GM12878 (cell line): ENCODE data around the gene ODAPH. TPM values are rescaled to one million over a fixed set of nuclear protein-coding genes. Genes with fewer than 3 reads are reported as not detected.
"Not testable (repeated sequence)": the region's sequence is repeated elsewhere in the genome, so short reads cannot be mapped to it uniquely, and the experiment has no call there.

Experiments
- ATAC-seq: fragments of 200-7000 bp; cut with Tn5 transposase; 3 replicates; pipeline ENCODE4 v1.9.1; 2020; ENCODE audit warnings: mild to moderate bottlenecking, moderate library complexity
- BruUV-seq: library from RNA; stranded (reverse); fragments of 400-500 nt; replicated peaks from 2 replicates; lab custom pipeline; 2021; lab: Mats Ljungman, UMichigan
- CTCF ChIA-PET: fragments of 300-600 bp; sonication (Branson Sonifier 250); formaldehyde crosslinking; extraction: SDS; loops from one replicate; lab custom pipeline; 2021; ENCODE audit warnings: inconsistent platforms; lab: Yijun Ruan, JAX
- POLR2A ChIA-PET: fragments of 350-600 bp; formaldehyde crosslinking; extraction: SDS; loops from one replicate; lab custom pipeline; 2021; ENCODE audit warnings: inconsistent platforms; lab: Charles Lee
- RAD21 ChIA-PET: fragments of 300-600 bp; sonication (Branson Sonifier 250); formaldehyde crosslinking; loops from one replicate; lab custom pipeline; 2023; ENCODE audit warnings: antibody characterized with exemption; ENCODE audit not compliant: unreplicated experiment; lab: Charles Lee
- SMC1A ChIA-PET: fragments of 300-600 bp; sonication (Branson Sonifier 250); formaldehyde crosslinking; loops from one replicate; lab custom pipeline; 2023; ENCODE audit not compliant: unreplicated experiment, uncharacterized antibody; lab: Charles Lee
- DNase-seq: peaks from one replicate; pipeline ENCODE4 v3.0.0-alpha.2; 2011; ENCODE audit warnings: low read depth, low spot score
- FAIRE-seq: peaks from 3 replicates; lab custom pipeline; 2011; peaks lifted over from hg19 to GRCh38; lab: Jason Lieb, UNC
- H2AFZ ChIP-seq: 2 replicates; pipeline ENCODE4 v1.6.0; 2011; ENCODE audit warnings: low read depth, low read length, control low read depth; ENCODE audit not compliant: control insufficient read depth
- H3K27ac ChIP-seq: 2 replicates; pipeline ENCODE4 v1.5.1; 2011; ENCODE audit warnings: control low read depth; ENCODE audit not compliant: control insufficient read depth, insufficient read depth
- H3K27me3 ChIP-seq, 2 experiments: replicated peaks in 1 of 2; 2 replicates each; pipeline versions ENCODE4 v1.6.0 to v1.6.1; 2011; ENCODE audit warnings: low read length in 1 of 2; ENCODE audit not compliant: control insufficient read depth in 2 of 2, insufficient read depth in 2 of 2
- H3K36me3 ChIP-seq, 2 experiments: 2 replicates each; pipeline ENCODE4 v1.5.1; 2011; ENCODE audit warnings: low read length in 1 of 2; ENCODE audit not compliant: control insufficient read depth in 2 of 2, insufficient read depth in 2 of 2
- H3K4me1 ChIP-seq: 2 replicates; pipeline ENCODE4 v1.6.1; 2011; ENCODE audit warnings: mild to moderate bottlenecking, low read length, moderate library complexity, mixed read lengths; ENCODE audit not compliant: control insufficient read depth, insufficient read depth
- H3K4me2 ChIP-seq: 2 replicates; pipeline ENCODE4 v1.6.0; 2011; ENCODE audit warnings: control low read depth; ENCODE audit not compliant: control insufficient read depth, insufficient read depth
- H3K4me3 ChIP-seq: fragments of 200-600 bp; sonication (generic); 2 replicates; pipeline ENCODE4 v1.5.1; 2016
- H3K79me2 ChIP-seq: 2 replicates; pipeline ENCODE4 v1.6.0; 2011; ENCODE audit warnings: low read length; ENCODE audit not compliant: control insufficient read depth, insufficient read depth
- H3K9ac ChIP-seq: 2 replicates; pipeline ENCODE4 v1.8.0; 2011; ENCODE audit warnings: low read length, control low read depth, mixed read lengths; ENCODE audit not compliant: control insufficient read depth, insufficient read depth
- H3K9me3 ChIP-seq: replicated peaks from 3 replicates; pipeline ENCODE4 v1.5.1; 2011; ENCODE audit warnings: mild to moderate bottlenecking, low read length; ENCODE audit not compliant: control insufficient read depth, insufficient read depth
- H4K20me1 ChIP-seq: 2 replicates; pipeline ENCODE4 v1.6.0; 2011; ENCODE audit not compliant: control insufficient read depth, insufficient read depth
- BRCA1 ChIP-seq: IDR thresholded peaks from 2 replicates; pipeline ENCODE4 v1.6.1; 2011; ENCODE audit warnings: low read depth, low read length, improper control_type of control experiment
- CREB1 ChIP-seq: IDR thresholded peaks from 2 replicates; pipeline ENCODE4 v1.6.1; 2012; ENCODE audit warnings: low read depth, mild to moderate bottlenecking, inconsistent platforms
- CREM ChIP-seq: IDR thresholded peaks from 2 replicates; pipeline ENCODE4 v1.6.1; 2014; ENCODE audit warnings: antibody characterized with exemption, low read depth
- DPF2 ChIP-seq: fragments of 450-650 bp; IDR thresholded peaks from 2 replicates; pipeline ENCODE4 v1.6.1; 2017; ENCODE audit warnings: mild to moderate bottlenecking
- IKZF2 ChIP-seq, 2 experiments: fragments of 450-650 bp; IDR thresholded peaks; 2 replicates each; pipeline ENCODE4 v1.6.1; 2017; ENCODE audit warnings: mild to moderate bottlenecking in 2 of 2, moderate library complexity in 2 of 2
- IRF3 ChIP-seq: fragments of 450-650 bp; IDR thresholded peaks from 2 replicates; pipeline ENCODE4 v1.6.1; 2014; ENCODE audit warnings: mild to moderate bottlenecking
- KLF5 ChIP-seq: fragments of 450-650 bp; IDR thresholded peaks from 2 replicates; pipeline ENCODE4 v1.6.1; 2014; ENCODE audit warnings: mild to moderate bottlenecking; ENCODE audit not compliant: partially characterized antibody
- NFIC ChIP-seq: IDR thresholded peaks from 2 replicates; pipeline ENCODE4 v1.6.1; 2012; ENCODE audit warnings: low read depth, mild to moderate bottlenecking, inconsistent platforms, low read length, moderate library complexity
- NR2C1 ChIP-seq: fragments of 450-650 bp; IDR thresholded peaks from 2 replicates; pipeline ENCODE4 v1.6.1; 2017; ENCODE audit warnings: antibody characterized with exemption, mild to moderate bottlenecking, moderate library complexity
- PAX8 ChIP-seq: fragments of 450-650 bp; IDR thresholded peaks from 2 replicates; pipeline ENCODE4 v1.6.1; 2017; ENCODE audit warnings: mild to moderate bottlenecking, moderate library complexity
- ZNF24 ChIP-seq: fragments of 450-650 bp; IDR thresholded peaks from 2 replicates; pipeline ENCODE4 v1.6.1; 2017; ENCODE audit warnings: antibody characterized with exemption, mild to moderate bottlenecking
- WGBS: methylation state at CpG from one replicate; pipeline ENCODE4 v1.1.6; 2016; ENCODE audit warnings: low lambda C conversion rate; ENCODE audit not compliant: insufficient replicate concordance, insufficient coverage; ENCODE audit errors: missing lambda C conversion rate; 5-methylcytosine and 5-hydroxymethylcytosine counted together
- in situ Hi-C: fragments of 300-500 bp; cut with MboI; formaldehyde crosslinking; loops from 9 replicates; pipeline ENCODE4 v1.14.3; 2018; ENCODE audit warnings: mixed read lengths
- intact Hi-C: fragments of 100-400 bp; cut with micrococcal nuclease; formaldehyde crosslinking; loops from one replicate; pipeline ENCODE4 v1.14.2; 2022; ENCODE audit not compliant: unreplicated experiment
- polyA plus RNA-seq, 11 experiments: library from polyadenylated mRNA; depleted of rRNA in 4 of 11; unstranded in 6 of 11; stranded (reverse) in 5 of 11; fragments of >200 nt; fragmentation: Nextera tagmentation in 4 of 11; fragmentation: Illumina TruSeq in 1 of 11; extraction: Ambion mirVana in 4 of 11; extraction: Trizol in 1 of 11; gene quantifications; 1 replicate in 1 of 11; 2 replicates in 10 of 11; pipeline versions ENCODE4 v1.2.1 to v1.2.3, GENCODE V29; 2011 to 2016; ENCODE audit warnings: inconsistent platforms in 2 of 11, missing spikeins in 2 of 11, low read depth in 1 of 11
- total RNA-seq, 4 experiments: library from RNA; depleted of rRNA in 3 of 4; stranded (reverse); fragments of >200 nt in 3 of 4; fragmentation: Illumina TruSeq in 1 of 4; extraction: Trizol in 1 of 4; gene quantifications; 2 replicates each; pipeline versions ENCODE4 v1.2.1 to v1.2.3, GENCODE V29; 2013 to 2021

Gene ODAPH
- total and polyA plus RNA-seq, 10 of the 15 experiments (the other 5 are each of a cell fraction or from before 2014, with no cell fraction given) = 0.06 to 0.13 (median 0.12) TPM; not detected in 6

- CTCF ChIA-PET, H2AFZ ChIP-seq, in situ Hi-C loops, H3K4me2 ChIP-seq, H3K4me3 ChIP-seq, H3K27me3 ChIP-seq, ATAC-seq, H3K79me2 ChIP-seq, SMC1A ChIA-PET, BruUV-seq, H3K27ac ChIP-seq, DNase-seq, H3K9me3 ChIP-seq, H3K9ac ChIP-seq, FAIRE-seq, H3K4me1 ChIP-seq, intact Hi-C loops, RAD21 ChIA-PET, H4K20me1 ChIP-seq, H3K36me3 ChIP-seq: not testable (repeated sequence)
- POLR2A ChIA-PET = interaction anchor here (0.6 kb wide), 1 partner anchor 23 kb away, joined by 3 read pairs; the partner anchor contains the start of genes RCHY1 and THAP6
- WGBS = 90% methylated on average over 6 of the region's 6 CpGs
Measured at GRCh38 chr4:75537308-75537707, 18.6 kb upstream of the ODAPH start.

- DNase-seq = no peak
- Histone ChIP-seq H2AFZ (no peak overlapping the region), H3K36me3 (no peaks in the 10 kb centered on the region; a peak in 1 of 4 replicates), H3K79me2 (no peaks in the 10 kb centered on the region), H3K9me3 (no peaks in the 10 kb centered on the region), H3K4me1 (no peaks in the 10 kb centered on the region), H3K27me3 (no peaks in the 10 kb centered on the region), H3K4me3 (no peak overlapping the region), H4K20me1 (no peaks in the 10 kb centered on the region), H3K9ac (no peak overlapping the region), H3K4me2 (no peak overlapping the region), H3K27ac (no peak overlapping the region)
- intact Hi-C loops = no loop called here
- RAD21 ChIA-PET = no interaction called here
- POLR2A ChIA-PET = no interaction called here
- TF ChIP-seq NFIC (no peak), IKZF2 (IDR thresholded peaks at IDR 0.05) (no peak), DPF2 (no peak), IRF3 (no peak), CREB1 (no peak), BRCA1 (no peak), ZNF24 (no peak), KLF5 (no peak), CREM (no peak), PAX8 (no peak), NR2C1 (no peak)
- in situ Hi-C loops = no loop called here
- no peak for FAIRE-seq
- ATAC-seq = no peak
- SMC1A ChIA-PET = interaction anchor here (0.7 kb wide), 1 partner anchor 511 kb away, joined by 3 read pairs; no protein-coding TSS in a partner anchor
- no TSS peak for BruUV-seq
- CTCF ChIA-PET = interaction anchor here (0.6 to 1.1 kb wide), 2 partner anchors 33 to 222 kb away, joined by 3 read pairs; no protein-coding TSS in a partner anchor
Measured at GRCh38 chr4:75542824-75543223, 13.0 kb upstream of the ODAPH start.

GRCh38 chr4:75544220-75544619, 11.6 kb upstream of the ODAPH start:
- H3K4me2 ChIP-seq, H2AFZ ChIP-seq, H3K4me3 ChIP-seq, H3K27ac ChIP-seq, BruUV-seq, DNase-seq, RAD21 ChIA-PET, H3K79me2 ChIP-seq, intact Hi-C loops, in situ Hi-C loops, H3K9me3 ChIP-seq, CTCF ChIA-PET, ATAC-seq, POLR2A ChIA-PET, H3K9ac ChIP-seq, H3K4me1 ChIP-seq, SMC1A ChIA-PET, H3K36me3 ChIP-seq, H4K20me1 ChIP-seq, FAIRE-seq, H3K27me3 ChIP-seq: not testable (repeated sequence)
- WGBS = 85% methylated on average over 8 of the region's 8 CpGs
